Tibial artery (tissue), 4 donors: ENCODE results near the gene BEX3.

ENCODE experiments used
- DNase-seq, 2 donors: peaks; one replicate each; pipeline ENCODE4 v3.0.0-alpha.2; 2019
- H3K27ac ChIP-seq, 2 donors: fragments of 200-600 bp; sonication (generic) in 1 of 2; 1 replicate in 1 of 2; 2 replicates in 1 of 2; pipeline ENCODE4 v1.5.1; 2018 to 2019; ENCODE audit warnings: mild to moderate bottlenecking in 1 of 2
- H3K27me3 ChIP-seq, 2 donors: fragments of 200-600 bp; sonication (generic) in 1 of 2; one replicate each; pipeline versions ENCODE4 v1.5.1 to v1.6.0; 2016 to 2019
- H3K36me3 ChIP-seq, 3 donors: fragments of 200-600 bp; sonication (generic) in 2 of 3; one replicate each; pipeline ENCODE4 v1.5.1; 2016 to 2019; ENCODE audit warnings: mild to moderate bottlenecking in 2 of 3
- H3K4me1 ChIP-seq, 4 donors: fragments of 200-600 bp; sonication (generic) in 2 of 4; 1 replicate in 3 of 4; 2 replicates in 1 of 4; pipeline ENCODE4 v1.5.1; 2016 to 2019
- H3K4me3 ChIP-seq, 2 donors: fragments of 200-600 bp; sonication (generic) in 1 of 2; 1 replicate in 1 of 2; 2 replicates in 1 of 2; pipeline ENCODE4 v1.5.1; 2018 to 2019; ENCODE audit warnings: mild to moderate bottlenecking in 2 of 2
- H3K9me3 ChIP-seq, 3 donors: fragments of 200-600 bp; sonication (generic) in 1 of 3; one replicate each; pipeline ENCODE4 v1.5.1; 2016 to 2019
- intact Hi-C: fragments of 100-400 bp; cut with DNase I; formaldehyde crosslinking; loops from one replicate; pipeline ENCODE4 v1.15.0; 2023; ENCODE audit warnings: low total_unique reads
- TF ChIP-seq, protein P1 (sequence below), 2 experiments: fragments of 200-600 bp in 1 of 2; fragments of 450-650 bp in 1 of 2; IDR thresholded peaks; one replicate each; pipeline ENCODE4 v1.5.1; 2017 to 2019; ENCODE audit warnings: antibody characterized with exemption in 2 of 2, mild to moderate bottlenecking in 1 of 2, moderate library complexity in 1 of 2

The BEX3 gene

DNA sequence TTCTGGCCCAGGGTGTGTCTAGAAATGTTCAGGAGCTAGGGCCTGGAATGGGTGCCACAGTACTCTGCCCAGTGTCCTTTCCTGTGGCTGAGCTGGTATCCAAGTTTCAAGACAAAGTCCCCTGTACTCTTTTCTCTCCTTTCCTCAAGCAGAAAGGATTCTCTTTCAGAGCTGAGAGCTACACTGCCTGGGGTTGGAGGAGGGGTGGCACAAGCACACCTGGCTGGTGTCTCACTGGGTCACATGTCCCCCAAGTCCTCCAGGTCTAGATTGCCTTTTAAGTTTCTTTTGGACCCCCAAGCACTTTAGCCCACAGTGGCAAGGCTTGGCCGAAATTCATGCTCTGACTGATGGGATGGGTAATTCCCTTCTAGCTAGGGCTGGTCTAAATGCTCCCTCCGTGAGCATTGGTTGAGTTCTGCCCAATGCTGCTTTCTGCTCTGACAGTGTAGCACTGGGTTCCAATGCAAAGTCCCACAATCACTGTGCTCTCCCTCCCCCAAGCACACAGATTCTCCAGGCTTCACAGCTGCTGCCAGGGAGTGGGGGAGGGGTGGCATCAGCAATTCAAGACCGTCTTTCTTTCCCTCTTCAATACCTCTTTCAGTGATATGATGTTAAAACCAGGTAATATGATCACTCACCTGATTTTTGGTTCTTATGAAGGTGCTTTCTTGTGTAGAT, 47.8 kb downstream of the BEX3 start:
- no peaks in the 10 kb centered on the region for H3K27me3 ChIP-seq
- no peak for DNase-seq
- intact Hi-C loops, result no loop called here

More for the DNA sequence above, 47.8 kb downstream of the BEX3 start:
- TF ChIP-seq, protein P1, sequence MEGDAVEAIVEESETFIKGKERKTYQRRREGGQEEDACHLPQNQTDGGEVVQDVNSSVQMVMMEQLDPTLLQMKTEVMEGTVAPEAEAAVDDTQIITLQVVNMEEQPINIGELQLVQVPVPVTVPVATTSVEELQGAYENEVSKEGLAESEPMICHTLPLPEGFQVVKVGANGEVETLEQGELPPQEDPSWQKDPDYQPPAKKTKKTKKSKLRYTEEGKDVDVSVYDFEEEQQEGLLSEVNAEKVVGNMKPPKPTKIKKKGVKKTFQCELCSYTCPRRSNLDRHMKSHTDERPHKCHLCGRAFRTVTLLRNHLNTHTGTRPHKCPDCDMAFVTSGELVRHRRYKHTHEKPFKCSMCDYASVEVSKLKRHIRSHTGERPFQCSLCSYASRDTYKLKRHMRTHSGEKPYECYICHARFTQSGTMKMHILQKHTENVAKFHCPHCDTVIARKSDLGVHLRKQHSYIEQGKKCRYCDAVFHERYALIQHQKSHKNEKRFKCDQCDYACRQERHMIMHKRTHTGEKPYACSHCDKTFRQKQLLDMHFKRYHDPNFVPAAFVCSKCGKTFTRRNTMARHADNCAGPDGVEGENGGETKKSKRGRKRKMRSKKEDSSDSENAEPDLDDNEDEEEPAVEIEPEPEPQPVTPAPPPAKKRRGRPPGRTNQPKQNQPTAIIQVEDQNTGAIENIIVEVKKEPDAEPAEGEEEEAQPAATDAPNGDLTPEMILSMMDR (IDR thresholded peaks at IDR 0.05), result no peak
- no peaks in the 10 kb centered on the region for H3K9me3 ChIP-seq
- no peak overlapping the region for H3K4me3 ChIP-seq
- H3K4me1 ChIP-seq, result no peaks in the 10 kb centered on the region
- H3K36me3 ChIP-seq, result no peaks in the 10 kb centered on the region
- no peak overlapping the region for H3K27ac ChIP-seq
